Activated CD4-positive, alpha-beta T cell treated with anti-CD3 and anti-CD28 coated beads, Interleukin-2, amount 10 ng/mL, durations not matched to agents 24 days and 14 days (primary cell): ENCODE results near the gene PSAPL1. TPM values are rescaled to one million over a fixed set of nuclear protein-coding genes. Genes with fewer than 3 reads are reported as not detected.

Experiments used
- DNase-seq: peaks from one replicate; pipeline ENCODE4 v3.0.0; 2022
- H3K27ac Mint-ChIP-seq: one replicate; pipeline ENCODE4 v1.8.0; 2022; ENCODE audit warnings: mild to moderate bottlenecking, mixed read lengths
- H3K27me3 Mint-ChIP-seq: one replicate; pipeline ENCODE4 v1.8.0; 2022; ENCODE audit warnings: mixed read lengths
- H3K36me3 Mint-ChIP-seq: one replicate; pipeline ENCODE4 v1.8.0; 2022; ENCODE audit warnings: low read depth, mild to moderate bottlenecking, mixed read lengths
- H3K4me1 Mint-ChIP-seq: one replicate; pipeline ENCODE4 v1.8.0; 2021; ENCODE audit warnings: mixed read lengths
- H3K4me3 Mint-ChIP-seq: one replicate; pipeline ENCODE4 v1.8.0; 2022; ENCODE audit warnings: mild to moderate bottlenecking, moderate library complexity, mixed read lengths
- H3K9me3 Mint-ChIP-seq: one replicate; pipeline ENCODE4 v1.8.0; 2021; ENCODE audit warnings: mixed read lengths
- intact Hi-C: fragments of 100-400 bp; cut with micrococcal nuclease; formaldehyde crosslinking; loops from one replicate; pipeline ENCODE4 v1.15.1; 2023
- total RNA-seq: library from RNA; stranded (reverse); gene quantifications from 2 replicates; pipeline ENCODE4 v1.2.3, GENCODE V29; 2022

Gene PSAPL1
- total RNA-seq, 1 donor from 2014 or later = not detected

- Mint-ChIP-seq H3K4me3 (no peak overlapping the region), H3K27ac (no peak overlapping the region), H3K36me3 (no peaks in the 10 kb centered on the region), H3K27me3 (no peaks in the 10 kb centered on the region), H3K9me3 (no peaks in the 10 kb centered on the region), H3K4me1 (no peaks in the 10 kb centered on the region)
- intact Hi-C loops = no loop called here
- no peak for DNase-seq
Observed at GRCh38 chr4:7423801-7424552, 10.8 kb downstream of the PSAPL1 start.

GRCh38 chr4:7423391-7423790 lies 11.3 kb downstream of the PSAPL1 start:
- H3K27ac Mint-ChIP-seq = no peak overlapping the region

DNA sequence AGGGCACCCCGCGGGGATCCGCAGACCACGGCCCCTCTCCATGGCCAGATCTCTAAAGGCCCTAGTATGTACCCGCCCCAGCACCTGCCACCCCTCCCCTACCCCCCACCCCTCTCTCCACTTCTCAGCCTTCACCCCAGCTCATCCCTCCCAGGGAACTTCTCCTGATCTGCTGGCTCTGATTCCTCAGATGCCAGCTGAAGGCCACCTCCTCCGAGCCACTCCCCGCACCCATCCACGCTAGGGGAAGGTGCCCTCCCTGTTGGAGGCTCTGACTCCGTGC lies 11.9 kb downstream of the PSAPL1 start:
- Mint-ChIP-seq H3K4me3 (no peak overlapping the region), H3K27ac (no peak overlapping the region), H3K4me1 (no peaks in the 10 kb centered on the region), H3K27me3 (no peaks in the 10 kb centered on the region), H3K36me3 (no peaks in the 10 kb centered on the region), H3K9me3 (peaks cover 4% of the 10 kb centered on the region)
- DNase-seq = no peak
- intact Hi-C loops = no loop called here

More at GRCh38 chr4:7423391-7423790, 11.3 kb downstream of the PSAPL1 start:
- intact Hi-C loops = no loop called here
- Mint-ChIP-seq H3K27me3 (no peaks in the 10 kb centered on the region), H3K9me3 (peaks cover 4% of the 10 kb centered on the region), H3K4me3 (no peak overlapping the region), H3K36me3 (no peaks in the 10 kb centered on the region), H3K4me1 (no peaks in the 10 kb centered on the region)
- DNase-seq = no peak

- Mint-ChIP-seq H3K36me3 (no peaks in the 10 kb centered on the region), H3K27ac (no peak overlapping the region), H3K4me3 (no peak overlapping the region), H3K27me3 (no peaks in the 10 kb centered on the region), H3K4me1 (no peaks in the 10 kb centered on the region), H3K9me3 (peaks cover 4% of the 10 kb centered on the region)
- intact Hi-C loops = no loop called here
- no peak for DNase-seq
Observed at GRCh38 chr4:7422151-7422897, 12.4 kb downstream of the PSAPL1 start.

DNA sequence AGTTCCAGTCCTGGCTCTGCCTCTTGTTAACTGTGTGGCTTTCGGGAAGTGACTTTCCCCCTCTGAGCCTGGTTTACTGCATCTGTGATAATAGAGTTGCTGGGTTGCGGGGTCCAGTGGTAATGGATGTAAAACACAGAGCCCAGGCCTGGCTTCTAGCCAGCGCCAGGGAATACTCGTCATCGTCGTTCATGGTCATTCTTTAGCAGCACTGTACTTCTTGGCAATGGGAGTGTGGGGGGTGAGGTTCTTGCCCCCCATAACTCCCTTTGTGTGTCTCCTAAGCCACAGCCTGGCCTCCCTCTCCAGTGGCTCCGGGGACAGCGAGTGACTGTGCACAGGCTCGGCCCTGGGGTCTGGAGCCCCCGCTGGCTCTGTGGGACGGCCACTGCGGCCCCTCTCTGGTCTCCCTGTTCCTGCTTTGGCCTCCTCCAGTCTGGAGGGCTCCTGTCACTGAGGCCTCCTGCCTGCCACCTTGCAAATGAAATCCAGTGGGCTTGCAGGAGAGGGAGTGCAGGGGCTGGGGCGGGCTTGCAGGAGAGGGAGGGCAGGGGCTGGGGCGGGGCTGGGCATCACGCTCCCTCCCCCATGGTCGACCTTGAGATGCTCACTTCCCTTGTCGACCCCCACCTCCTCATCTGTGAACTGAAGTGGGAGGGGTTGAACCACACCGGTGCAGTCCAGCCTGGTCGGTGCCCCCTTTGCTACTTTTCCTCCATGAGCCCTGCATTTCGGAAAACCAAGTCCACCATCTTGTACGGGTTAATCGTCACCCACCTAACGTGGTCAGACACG lies 13.2 kb downstream of the PSAPL1 start:
- intact Hi-C loops = no loop called here
- no peaks in the 10 kb centered on the region for H3K4me1 Mint-ChIP-seq
- H3K9me3 Mint-ChIP-seq = peaks cover 8% of the 10 kb centered on the region
- no peak overlapping the region for H3K4me3 Mint-ChIP-seq
- no peaks in the 10 kb centered on the region for H3K27me3 Mint-ChIP-seq
- no peak overlapping the region for H3K27ac Mint-ChIP-seq
- DNase-seq = no peak
- no peaks in the 10 kb centered on the region for H3K36me3 Mint-ChIP-seq

DNA sequence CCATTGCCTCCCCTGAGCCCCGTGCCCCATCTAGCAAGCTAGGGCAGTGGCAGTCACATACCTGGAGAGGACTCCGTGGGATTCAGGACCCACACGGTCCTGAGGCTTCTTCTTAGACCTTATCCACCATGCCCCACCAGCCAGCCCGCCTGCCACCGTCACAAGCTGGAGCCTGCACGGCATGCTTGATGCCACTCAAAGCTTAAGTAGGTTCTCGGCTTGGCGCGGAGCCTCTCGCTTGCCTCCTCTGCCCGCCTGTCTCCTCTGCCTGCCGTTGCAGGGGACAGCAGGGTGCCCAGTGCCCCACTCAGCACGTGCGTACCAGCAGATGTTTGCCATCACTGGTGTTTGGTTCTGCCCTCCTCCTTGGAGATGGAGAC lies 14.1 kb downstream of the PSAPL1 start:
- Mint-ChIP-seq H3K9me3 (peaks cover 12% of the 10 kb centered on the region), H3K4me3 (no peak overlapping the region)
- intact Hi-C loops = no loop called here

DNA sequence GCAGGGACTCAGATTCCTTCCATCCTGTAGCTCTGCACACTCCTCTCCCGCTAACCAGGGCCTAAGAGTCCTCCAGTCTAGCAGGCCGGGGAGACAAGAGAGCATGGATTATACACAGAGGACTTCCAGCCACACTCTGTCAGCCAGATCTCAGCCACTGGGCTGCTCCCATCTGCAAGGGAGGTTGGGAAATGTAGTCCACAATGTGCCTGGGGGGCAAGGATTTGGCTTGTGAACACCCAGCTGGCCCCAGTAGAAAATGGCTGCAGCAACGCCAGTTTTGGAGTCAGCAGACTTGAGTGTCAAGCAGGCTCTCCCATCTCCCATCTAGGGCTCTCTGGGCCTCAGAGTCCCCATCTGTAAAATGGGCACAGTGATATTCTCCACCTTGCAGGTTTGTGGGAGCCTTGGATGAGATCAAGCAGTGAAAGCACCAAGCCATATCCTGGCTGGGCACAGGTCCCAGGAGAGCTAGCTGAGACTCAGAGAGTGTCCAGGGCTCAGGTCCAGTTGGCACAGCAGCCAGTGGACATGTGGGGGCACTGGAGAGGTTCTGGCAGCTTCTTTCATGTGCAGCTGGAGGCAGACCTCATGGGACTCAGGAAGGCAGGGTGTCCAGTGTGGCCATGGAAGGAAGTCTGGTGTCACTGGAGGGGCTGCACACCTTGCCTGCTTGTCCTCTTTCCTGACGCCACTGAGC lies 14.6 kb downstream of the PSAPL1 start:
- intact Hi-C loops = no loop called here
- DNase-seq = no peak
- H3K4me1 Mint-ChIP-seq = no peaks in the 10 kb centered on the region
- no peaks in the 10 kb centered on the region for H3K36me3 Mint-ChIP-seq
- no peak overlapping the region for H3K4me3 Mint-ChIP-seq
- H3K9me3 Mint-ChIP-seq = peaks cover 13% of the 10 kb centered on the region
- H3K27ac Mint-ChIP-seq = no peak overlapping the region
- H3K27me3 Mint-ChIP-seq = no peaks in the 10 kb centered on the region

More for the DNA sequence above, 14.1 kb downstream of the PSAPL1 start:
- no peaks in the 10 kb centered on the region for H3K4me1 Mint-ChIP-seq
- H3K27ac Mint-ChIP-seq = no peak overlapping the region
- no peaks in the 10 kb centered on the region for H3K27me3 Mint-ChIP-seq
- H3K36me3 Mint-ChIP-seq = no peaks in the 10 kb centered on the region
- no peak for DNase-seq

GRCh38 chr4:7418131-7418943 lies 16.4 kb downstream of the PSAPL1 start:
- Mint-ChIP-seq H3K36me3 (no peaks in the 10 kb centered on the region), H3K4me3 (no peak overlapping the region), H3K9me3 (peaks cover 13% of the 10 kb centered on the region), H3K27me3 (peaks cover 4% of the 10 kb centered on the region), H3K27ac (no peak overlapping the region), H3K4me1 (no peaks in the 10 kb centered on the region)
- intact Hi-C loops = no loop called here
- DNase-seq = no peak

DNA sequence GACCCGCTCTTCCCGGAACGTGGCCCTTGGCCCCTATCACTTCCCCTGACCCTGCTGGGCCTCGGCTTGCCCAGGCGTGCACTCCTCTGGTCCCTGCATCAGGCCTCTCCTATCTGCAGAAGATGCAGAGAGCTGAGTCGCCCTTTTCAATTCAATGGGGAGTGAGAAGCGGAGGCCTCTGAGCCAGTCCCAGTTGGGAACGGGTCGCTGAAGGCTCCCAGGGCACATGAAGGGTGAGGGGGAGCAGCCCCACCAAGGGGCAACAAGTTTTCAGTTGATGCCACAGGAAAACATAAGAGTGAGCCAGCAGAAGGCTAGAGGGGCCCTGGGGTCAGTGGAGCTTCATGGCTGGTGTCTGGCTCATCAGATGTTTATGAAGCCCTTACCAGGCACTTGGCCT lies 17.1 kb downstream of the PSAPL1 start:
- H3K27ac Mint-ChIP-seq = no peak overlapping the region
- DNase-seq = no peak
- H3K36me3 Mint-ChIP-seq = no peaks in the 10 kb centered on the region
- H3K9me3 Mint-ChIP-seq = peaks cover 13% of the 10 kb centered on the region
- H3K27me3 Mint-ChIP-seq = peaks cover 4% of the 10 kb centered on the region
- no peak overlapping the region for H3K4me3 Mint-ChIP-seq
- intact Hi-C loops = no loop called here
- H3K4me1 Mint-ChIP-seq = no peaks in the 10 kb centered on the region

DNA sequence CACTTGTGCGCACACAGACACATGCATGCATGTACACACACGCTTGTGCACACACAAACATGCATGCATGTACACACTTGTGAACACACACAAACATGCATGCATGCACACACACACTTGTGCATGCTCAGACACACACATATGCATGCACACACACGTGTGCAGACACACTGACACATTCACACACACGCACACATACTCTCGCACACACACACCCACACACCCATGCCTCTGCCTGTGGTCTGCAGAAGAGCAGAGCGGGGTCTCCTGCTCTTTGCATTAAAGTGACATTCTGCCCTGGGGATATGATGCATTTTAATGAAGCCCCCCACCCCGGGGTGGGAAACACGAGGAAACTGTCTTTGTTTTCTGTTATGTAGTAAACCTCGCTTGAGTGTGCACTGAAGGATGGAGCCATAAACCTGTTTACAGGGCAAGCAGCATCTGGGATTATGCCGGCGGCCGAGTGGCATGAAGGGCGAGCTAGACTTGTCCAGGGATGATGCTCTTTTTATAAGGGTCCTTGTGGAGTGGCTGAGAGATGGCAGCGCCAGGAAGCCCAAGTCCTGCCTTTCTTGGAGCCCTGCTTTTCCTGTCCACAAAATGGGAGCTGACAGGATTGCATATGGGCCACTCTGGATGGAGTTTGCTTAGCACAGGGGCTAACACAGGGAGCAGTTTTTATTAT lies 17.8 kb downstream of the PSAPL1 start:
- Mint-ChIP-seq H3K27me3 (peaks cover 4% of the 10 kb centered on the region), H3K27ac (no peak overlapping the region)
- DNase-seq = no peak

GRCh38 chr4:7415927-7416686 lies 18.6 kb downstream of the PSAPL1 start:
- no peak for DNase-seq
- intact Hi-C loops = no loop called here
- Mint-ChIP-seq H3K27me3 (peaks cover 4% of the 10 kb centered on the region), H3K27ac (no peak overlapping the region), H3K4me1 (no peaks in the 10 kb centered on the region), H3K4me3 (no peak overlapping the region), H3K36me3 (no peaks in the 10 kb centered on the region), H3K9me3 (peaks cover 13% of the 10 kb centered on the region)

More for the DNA sequence above, 17.8 kb downstream of the PSAPL1 start:
- no peaks in the 10 kb centered on the region for H3K4me1 Mint-ChIP-seq
- H3K9me3 Mint-ChIP-seq = peaks cover 13% of the 10 kb centered on the region
- no peak overlapping the region for H3K4me3 Mint-ChIP-seq
- no peaks in the 10 kb centered on the region for H3K36me3 Mint-ChIP-seq
- intact Hi-C loops = no loop called here
